A172 (cell line): ENCODE measurements around the gene FBXO34. TPM values are rescaled to one million over a fixed set of nuclear protein-coding genes. Genes with fewer than 3 reads are reported as not detected.
"Not testable (repeated sequence)": the region's sequence is repeated elsewhere in the genome, so short reads cannot be mapped to it uniquely, and the experiment has no call there.

ENCODE experiments used
- DNase-seq: peaks from one replicate; pipeline ENCODE4 v3.0.0-alpha.2; 2015; ENCODE audit warnings: low spot score
- total RNA-seq: library from RNA; depleted of rRNA; stranded (reverse); fragments of >200 nt; shearing (Covaris generic); gene quantifications from 2 replicates; pipeline ENCODE4 v1.2.3, GENCODE V29; 2014

FBXO34 gene
- total RNA-seq, 1 experiment from 2014 or later = 16.7 TPM

DNA sequence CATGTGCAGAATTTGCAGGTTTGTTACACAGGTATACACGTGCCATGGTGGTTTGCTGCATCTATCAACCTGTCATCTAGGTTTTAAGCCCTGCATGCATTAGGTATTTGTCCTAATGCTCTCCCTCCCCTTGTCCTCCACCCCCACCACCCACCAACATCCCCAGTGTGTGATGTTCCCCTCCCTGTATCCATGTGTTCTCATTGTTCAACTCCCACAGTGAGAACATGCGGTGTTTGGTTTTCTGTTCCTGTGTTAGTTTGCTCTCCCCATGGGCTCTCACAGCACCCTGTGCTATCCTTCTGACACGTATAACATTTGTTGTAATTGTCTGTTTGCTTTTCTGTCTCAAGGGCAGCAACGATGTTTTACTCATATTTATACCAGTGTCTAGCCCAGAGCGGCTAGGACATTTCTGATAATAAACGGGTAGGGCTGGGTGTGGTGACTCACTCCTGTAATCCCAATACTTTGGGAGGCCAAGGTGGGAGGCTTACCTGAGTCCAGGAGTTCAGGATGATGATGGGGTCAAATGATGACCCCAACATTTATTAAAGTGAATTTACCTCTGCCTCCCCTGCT is 73.5 kb downstream of the FBXO34 start:
- DNase-seq = not testable (repeated sequence)

DNA sequence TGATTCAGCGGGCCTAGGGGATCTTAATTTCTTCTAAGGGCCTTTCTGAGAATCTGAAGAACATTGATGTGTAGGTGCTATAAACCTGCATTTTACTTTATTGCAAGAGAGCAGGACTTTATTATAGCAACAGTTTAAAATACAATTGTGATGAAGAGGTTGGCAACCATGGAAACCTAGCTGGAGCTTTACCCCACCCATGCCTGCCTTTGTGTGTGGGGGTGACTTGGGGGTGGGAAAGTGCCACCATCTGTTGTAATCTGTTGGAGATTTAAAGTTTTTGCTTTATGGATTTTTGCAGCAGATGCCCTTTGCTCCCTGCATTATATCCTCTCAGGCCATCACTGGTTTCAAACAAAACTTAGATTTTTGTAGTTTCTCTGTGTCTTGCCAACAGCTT is 75.8 kb downstream of the FBXO34 start:
- no peak for DNase-seq

DNA sequence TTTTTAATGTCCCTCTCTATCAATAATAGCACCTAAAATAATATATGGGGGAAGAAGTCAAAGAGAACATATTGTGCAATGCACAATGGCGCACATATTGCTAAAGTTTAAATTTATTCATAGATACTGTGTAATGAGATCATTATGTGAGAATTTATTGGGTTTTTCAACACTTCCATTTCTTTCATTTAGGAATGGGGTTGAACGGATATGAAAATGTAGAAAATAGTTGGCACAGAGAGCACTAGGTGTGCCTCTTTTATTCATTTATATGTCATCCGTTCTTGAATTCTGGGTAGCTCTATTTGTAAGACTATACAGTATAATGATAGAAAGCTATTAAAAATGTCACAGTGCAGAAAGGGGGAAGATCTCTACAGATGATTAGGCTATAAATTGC is 76.5 kb downstream of the FBXO34 start:
- no peak for DNase-seq

DNA sequence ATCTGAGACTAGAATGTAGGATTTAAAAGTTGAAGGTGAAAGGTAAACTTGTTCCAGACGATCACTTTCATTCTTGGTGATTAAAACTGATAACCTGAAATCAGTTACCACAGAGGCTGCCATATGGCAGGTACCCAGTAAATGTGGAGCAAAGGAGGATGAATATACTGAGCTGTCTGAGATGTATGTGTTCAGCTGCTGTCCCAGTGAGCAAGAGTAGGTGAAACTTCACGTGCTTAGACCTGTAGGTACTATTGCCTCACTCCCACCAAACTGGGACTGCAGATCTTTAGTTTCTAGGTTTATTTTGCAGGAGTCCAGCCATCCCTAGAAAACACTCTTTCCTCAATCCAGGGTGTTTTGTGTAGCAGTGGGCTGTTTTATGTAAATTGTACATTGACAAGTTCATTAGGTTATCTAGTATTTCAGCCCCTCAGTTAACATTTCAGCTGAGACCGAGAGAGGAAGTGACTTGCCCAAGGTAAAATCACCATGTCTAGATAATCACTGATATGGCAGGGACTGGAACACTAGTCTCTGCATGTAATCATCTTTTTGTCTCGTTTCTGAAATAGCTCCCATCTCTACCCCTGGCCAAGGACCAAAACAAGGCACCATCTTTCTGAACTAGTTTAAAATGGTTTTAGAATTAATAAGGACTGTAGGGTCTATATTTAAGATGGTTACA is 77.7 kb downstream of the FBXO34 start:
- no peak for DNase-seq

DNA sequence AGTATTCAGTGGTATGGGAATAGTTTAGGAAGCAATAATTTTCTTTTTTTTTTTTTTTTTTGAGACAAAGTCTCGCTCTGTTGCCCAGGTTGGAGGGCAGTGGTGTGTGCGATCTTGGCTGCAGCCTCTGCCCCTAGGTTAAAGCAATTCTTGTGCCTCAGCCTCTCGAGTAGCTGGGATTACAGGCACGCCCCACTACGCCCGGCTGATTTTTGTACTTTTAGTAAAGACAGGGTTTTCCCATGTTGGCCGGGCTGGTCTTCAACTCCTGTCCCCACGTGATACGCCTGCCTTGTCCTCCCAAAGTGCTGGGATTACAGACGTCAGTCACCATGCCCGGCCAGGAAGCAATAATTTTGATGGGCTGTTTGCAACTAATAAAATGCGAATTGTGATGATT is 78.3 kb downstream of the FBXO34 start:
- no peak for DNase-seq

DNA sequence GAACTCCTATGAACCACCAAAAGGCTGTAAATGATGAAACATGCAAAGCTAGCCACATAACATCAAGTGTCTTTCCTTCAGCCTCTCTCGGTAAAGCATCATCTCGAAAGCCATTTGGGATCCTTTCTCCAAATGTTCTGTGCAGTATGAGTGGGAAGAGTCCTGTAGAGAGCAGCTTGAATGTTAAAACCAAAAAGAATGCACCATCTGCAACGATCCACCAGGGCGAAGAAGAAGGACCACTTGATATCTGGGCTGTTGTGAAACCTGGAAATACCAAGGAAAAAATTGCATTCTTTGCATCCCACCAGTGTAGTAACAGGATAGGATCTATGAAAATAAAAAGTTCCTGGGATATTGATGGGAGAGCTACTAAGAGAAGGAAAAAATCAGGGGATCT is 79.2 kb downstream of the FBXO34 start:
- no peak for DNase-seq

DNA sequence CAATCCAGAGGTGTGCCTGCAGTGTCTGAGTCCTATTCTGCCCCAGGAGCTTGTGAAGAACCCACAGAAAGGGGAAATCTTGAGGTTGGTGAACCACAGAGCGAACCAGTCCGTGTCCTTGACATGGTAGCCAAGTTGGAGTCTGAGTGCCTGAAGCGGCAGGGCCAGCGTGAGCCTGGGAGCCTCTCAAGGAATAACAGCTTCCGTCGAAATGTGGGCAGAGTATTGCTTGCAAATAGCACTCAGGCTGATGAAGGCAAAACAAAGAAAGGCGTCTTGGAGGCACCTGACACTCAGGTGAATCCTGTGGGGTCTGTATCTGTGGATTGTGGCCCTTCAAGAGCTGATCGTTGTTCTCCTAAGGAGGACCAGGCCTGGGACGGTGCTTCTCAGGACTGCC is 79.9 kb downstream of the FBXO34 start:
- DNase-seq = no peak

DNA sequence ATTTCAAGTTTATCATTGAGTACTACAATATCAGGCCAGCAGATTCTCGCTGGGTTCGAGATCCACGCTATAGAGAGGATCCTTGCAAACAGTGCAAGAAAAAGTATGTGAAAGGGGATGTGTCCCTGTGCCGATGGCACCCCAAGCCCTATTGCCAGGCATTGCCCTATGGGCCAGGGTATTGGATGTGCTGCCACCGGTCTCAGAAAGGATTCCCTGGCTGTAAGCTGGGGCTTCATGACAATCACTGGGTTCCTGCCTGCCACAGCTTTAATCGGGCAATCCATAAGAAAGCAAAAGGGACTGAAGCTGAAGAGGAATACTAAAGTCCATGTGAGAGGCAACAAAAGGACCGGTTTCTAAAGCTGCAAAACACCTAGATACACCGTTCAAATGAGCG is 81.0 kb downstream of the FBXO34 start:
- DNase-seq = no peak

DNA sequence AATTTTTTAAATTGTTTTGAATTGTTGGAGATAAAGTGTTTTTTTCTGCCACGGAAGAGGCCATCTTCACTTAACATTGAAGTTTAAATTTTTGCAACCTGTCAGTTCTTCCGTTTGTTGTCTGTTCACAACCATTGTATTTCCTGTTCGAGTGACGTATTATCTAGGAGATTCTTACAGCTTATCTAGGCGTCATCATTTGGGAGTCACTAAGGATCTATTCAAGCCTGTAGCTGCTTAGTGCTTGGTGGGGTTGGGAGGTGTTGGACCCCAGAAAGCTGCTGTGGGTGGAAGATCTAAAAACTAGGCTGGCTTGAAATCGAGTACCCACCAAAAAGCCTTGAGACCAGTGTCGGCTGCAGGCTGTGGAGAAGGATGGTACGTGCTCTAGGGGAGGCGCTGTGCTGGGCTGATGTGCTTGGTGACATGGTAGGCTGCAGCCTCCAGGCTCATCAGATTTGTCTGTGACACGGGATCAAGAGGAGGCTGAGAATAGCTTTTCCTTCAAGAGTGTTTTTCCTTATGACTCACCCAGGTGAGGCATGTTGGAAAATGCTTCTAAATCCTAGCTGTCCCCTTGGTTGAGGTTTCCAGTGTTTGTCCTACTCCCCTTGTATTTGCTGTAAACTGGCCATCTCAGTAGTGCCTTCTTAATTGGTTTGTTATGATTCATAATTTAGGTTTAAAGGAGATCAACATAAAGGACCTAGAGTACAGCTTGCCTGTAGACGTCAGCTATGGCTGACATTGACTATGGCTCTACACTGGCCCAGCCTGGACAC is 82.7 kb downstream of the FBXO34 start:
- no peak for DNase-seq

DNA sequence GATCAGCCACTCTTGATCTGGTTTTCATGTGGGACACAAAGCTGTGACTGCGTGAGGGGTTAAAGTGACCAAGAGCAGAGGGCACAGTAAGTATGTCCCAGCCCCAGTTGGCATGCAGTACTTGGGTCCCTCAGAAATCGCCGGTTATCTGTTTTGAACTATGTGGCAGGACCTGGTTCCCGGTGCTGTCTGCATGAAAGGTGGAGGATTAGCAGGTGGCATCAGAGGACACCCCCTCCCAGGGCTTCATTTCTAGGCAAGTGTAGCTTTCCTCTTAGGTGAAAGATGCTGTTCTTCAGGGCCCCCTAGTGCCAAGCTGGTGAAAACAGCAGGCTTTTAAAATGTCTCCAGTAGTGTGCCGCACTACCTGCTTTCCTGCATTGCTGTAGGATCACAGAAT is 83.3 kb downstream of the FBXO34 start:
- peak; percentile 23 for DNase-seq

DNA sequence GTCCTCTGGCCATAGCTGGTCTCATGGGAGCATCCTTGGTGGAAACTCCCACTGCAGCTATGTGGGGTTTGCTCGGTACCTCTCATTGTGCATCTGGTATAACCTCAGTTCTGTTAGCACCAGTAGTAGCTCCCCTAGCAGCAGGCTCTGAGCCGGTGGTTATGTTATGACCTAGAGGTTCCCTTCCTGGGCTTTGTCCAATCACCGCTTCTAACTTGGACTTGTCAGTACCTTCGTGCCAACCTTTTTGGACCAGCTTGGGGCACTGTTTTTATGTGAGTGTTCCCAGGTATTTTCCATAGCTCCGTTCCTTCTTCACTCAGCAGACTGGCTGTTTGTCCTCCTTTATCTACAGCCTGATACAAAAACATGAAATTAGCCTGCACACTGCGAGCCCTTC is 84.7 kb downstream of the FBXO34 start:
- DNase-seq = no peak

DNA sequence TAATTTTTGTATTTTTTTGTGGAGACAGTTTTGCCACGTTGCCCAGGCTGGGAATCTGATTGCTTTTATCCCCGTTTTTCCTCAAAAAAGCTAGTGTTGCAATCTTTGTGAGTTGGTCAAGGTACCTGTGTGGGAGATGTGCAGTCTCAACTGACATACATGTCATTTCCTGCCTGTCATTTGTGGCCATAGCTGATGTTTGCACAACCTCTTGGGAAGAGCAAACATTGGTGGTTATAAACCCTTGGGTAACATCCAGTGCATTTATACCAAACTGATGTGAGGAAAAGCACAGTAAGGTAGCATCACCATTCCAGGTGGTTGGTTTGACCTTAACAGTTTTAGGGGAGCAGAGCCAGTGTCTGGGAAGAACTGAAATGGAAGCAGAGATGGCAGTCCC is 85.7 kb downstream of the FBXO34 start:
- no peak for DNase-seq

DNA sequence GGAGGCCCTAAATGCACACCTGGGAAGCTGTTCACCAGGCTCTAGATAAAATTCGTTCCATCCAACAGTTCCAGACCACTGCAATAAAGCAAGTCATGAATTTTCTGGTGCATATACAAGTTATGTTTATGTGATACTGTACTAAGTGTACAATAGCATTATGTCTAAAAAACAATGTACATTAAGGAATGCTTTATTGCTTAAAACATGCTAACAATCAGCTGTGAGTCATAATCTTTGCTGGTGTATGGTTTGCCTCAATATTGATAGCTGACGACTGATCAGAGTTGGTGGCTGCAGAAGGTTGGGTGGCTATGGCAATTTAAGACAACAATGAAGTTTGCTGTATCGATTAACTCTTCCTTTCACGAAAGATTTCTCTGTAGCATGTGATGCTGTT is 88.1 kb downstream of the FBXO34 start:
- no peak for DNase-seq

DNA sequence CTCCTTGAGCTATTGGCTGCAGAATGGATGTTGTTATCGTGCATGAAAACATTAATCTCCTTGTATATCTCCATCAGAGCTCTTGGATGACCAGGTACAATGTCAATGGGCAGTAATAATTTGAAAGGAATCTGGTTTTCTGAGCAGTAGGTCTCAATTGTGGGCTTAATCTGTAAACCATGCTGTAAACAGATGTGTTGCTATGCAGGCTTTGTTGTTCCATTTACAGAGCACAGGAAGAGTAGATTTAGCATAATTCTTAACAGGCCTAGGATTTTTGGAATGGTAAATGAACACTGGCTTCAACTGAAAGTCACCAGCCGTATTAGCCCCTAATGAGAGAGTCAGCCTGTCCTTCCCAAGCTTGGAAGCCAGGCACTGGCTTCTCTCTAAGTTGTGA is 90.0 kb downstream of the FBXO34 start:
- DNase-seq = no peak

DNA sequence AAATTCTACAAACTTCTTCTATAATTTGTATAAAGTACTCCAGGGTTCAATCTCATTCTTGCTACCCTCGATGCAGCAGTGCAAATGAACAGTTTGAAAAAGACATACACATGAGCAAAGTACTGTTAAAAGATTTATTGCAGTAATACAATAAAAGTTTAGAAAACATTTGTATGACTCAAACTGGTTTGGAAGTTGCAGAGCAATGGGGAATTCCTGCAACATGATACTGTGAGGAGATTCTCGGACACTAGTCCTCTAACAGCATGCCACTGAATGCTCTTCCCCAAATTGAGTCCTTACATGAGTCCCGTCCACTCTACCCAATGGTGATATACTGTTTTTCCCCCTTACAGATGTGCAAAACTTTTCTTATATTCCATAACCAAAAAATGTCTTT is 95.0 kb downstream of the FBXO34 start:
- peak; percentile 62 for DNase-seq

DNA sequence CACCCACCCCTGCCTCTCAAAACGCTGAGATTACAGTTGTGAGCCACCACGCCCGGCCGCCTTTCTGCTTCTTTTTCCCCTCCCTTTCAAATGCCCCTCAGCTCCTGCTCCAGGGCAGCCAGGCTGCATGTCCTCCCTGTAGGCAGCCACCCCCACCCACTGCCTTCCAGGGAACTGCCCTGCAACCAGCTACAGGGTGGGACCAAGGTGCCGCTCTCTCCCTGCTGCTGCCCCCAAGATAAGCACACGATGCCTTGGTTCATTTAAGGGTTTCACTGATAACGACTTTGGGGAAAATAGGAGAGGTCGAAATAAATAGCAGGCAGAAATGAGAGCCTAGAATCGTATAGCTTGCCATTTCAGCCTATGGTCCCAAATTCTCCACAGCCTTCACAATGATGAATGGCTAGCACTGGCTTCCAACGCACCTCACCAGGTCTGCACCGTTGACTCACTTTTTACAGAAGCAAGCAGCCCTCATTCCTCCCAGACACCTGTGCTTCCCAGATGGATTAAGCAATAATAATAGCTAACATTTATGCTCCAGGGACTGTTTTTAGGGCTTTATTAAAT is 99.7 kb downstream of the FBXO34 start:
- DNase-seq = no peak

DNA sequence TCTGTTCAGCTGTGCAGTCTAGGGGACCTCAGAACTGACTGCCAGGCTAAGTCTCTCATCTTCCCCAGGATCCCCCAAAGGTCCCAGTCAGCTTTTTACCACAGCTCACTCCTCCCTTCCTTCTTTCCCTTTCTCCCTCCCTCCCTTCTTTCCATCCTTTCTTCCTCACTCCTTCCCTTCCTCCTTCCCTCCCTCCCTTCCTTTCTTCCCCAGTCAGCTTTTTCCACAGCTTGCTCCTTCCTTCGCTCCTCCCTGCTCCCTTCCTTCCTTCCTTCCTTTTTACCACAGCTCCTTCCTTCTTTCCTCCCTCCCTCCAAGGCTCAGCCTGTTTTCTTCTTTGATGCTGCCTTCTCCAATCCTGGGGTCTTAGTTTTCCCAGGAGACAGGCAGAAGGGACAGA is 101.2 kb downstream of the FBXO34 start:
- no peak for DNase-seq

DNA sequence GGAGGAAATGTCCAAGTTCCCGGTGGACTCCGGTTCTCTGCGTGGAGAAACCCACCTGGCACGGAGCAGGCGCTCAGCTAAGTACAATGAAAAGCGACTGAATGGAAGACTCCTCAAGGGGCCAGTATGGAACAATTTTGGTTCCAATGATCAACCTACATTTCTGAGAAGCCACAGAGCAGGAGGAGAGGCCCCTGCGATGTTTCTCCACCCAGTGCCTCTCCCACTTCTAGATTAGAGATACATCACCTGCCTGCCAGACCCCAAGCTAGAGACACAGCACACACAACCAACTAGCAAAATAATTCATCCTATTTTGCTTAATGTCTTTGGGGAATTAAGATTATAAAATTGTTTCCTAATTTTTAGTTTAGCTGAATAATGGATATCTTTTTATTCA is 101.6 kb downstream of the FBXO34 start:
- DNase-seq = no peak

DNA sequence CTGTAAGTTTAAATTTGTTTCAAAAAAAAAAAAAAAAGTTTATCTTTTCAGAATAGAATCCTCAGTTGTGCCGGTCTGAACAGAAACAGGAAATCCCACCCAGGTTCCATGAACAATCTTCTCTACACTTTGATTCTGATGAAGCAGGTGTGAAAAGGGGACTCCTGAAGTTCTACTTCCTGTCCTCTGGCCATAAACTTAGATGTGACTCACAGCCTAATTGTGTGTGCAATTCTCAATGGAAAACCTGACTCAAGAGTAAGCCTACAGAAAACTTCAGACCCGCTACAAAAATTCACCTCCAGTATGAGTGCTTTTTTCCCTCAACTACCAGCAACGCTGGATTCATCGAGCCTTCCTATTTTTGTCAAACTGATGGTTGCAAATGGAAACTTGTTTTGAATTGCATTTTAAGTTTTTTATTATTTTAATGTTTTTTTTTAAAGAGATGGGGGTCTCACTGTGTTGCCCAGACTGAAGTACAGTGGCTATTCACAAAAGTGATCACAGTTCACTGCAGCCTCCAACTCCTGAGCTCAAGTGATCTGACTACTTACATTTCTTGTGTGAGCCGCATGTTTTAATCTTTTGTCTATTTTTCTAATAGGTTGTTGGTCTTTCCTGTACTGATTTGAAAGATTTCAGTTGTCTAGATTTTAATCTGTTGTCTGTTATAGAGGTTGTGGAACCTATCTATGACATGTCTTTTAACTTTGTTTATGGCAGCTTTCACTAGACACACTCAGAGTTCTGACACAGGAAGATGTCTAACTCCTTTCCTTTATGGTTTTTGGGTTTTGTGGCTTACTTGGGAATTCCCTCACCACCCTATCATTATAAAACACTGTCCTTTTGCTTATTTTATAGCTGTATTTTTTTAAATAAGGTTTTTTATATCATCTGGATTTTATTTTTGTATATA is 102.8 kb downstream of the FBXO34 start:
- DNase-seq = peak; percentile 40

DNA sequence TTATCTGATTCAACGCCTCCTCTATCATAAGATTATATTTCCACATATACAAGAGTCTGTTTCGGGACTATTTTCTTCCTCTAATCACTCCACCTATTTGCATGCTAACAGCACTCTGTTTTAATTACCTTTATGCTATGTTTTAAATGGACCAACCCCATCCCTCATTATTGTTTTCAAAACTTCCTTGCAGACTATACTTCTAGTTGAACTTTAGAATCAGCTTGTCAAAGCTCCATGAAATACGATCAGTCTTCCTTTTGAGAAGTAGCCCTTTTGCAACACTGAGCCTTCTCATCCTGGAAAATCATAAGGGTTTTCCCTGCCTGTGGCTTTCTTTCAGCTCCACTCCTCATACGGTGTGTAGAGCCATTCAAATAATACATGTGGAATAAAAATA is 103.5 kb downstream of the FBXO34 start:
- DNase-seq = no peak

DNA sequence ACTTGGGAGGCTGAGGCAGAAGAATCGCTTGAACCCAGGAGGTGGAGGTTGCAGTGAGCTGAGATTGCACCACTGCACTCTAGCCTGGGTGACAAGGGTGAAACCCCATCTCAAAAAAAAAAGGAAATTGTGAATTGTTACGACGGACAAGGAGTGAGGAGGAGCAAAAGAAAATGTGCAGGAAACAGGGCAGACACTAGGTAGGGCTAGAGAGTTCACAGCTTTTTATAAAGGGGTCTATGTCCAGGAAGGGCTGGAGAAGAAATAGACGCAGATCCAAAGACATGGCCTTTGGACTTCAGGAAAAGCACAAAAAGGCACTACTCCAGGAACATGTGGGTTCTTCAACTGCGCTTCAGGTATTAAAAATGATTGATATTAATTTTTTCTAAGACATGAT is 106.0 kb downstream of the FBXO34 start:
- DNase-seq = no peak

DNA sequence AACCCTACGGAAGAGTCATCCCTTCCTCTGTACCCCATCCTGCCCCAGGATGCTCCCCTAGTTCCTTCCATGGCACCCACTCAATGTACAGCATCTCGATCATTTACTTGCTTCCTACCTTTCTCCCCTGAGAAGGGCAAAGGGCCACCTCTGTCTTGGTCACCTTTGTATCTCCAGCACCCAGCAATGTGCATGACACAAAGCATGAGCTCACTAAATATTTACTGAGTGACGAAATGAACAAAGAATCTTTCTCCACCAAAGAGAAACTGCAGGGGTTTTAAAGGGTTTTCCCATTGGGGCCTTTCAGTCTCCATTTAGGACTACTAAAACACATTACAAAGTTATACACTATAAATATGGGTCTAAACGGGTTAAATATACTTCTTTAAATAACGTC is 109.8 kb downstream of the FBXO34 start:
- DNase-seq = no peak
